Neural cell (in vitro differentiated cells): ENCODE results near the gene NAA15.

Experiments
- EP300 ChIP-seq: fragments of 450-650 bp; conservative IDR thresholded peaks from 2 replicates; pipeline ENCODE4 v1.6.1; 2014; ENCODE audit warnings: antibody characterized with exemption, mild to moderate bottlenecking, moderate library complexity; ENCODE audit not compliant: poor library complexity, severe bottlenecking
- EZH2 ChIP-seq: fragments of 200-600, 300-800 bp; shearing (Covaris generic), sonication (generic); IDR thresholded peaks from 2 replicates; pipeline ENCODE4 v1.6.1; 2014; ENCODE audit warnings: antibody characterized with exemption, low read length, borderline replicate concordance, mild to moderate bottlenecking; ENCODE audit not compliant: insufficient read depth, poor library complexity, severe bottlenecking
- SMC3 ChIP-seq: fragments of 450-650 bp; conservative IDR thresholded peaks from 2 replicates; pipeline ENCODE4 v1.6.1; 2014; ENCODE audit warnings: antibody characterized with exemption, mild to moderate bottlenecking, moderate library complexity; ENCODE audit not compliant: poor library complexity
- TF ChIP-seq, protein P1 (sequence below): fragments of 450-650 bp; IDR thresholded peaks from 2 replicates; pipeline ENCODE4 v1.5.1; 2014; ENCODE audit warnings: antibody characterized with exemption, mild to moderate bottlenecking, moderate library complexity; ENCODE audit not compliant: poor library complexity, severe bottlenecking

DNA sequence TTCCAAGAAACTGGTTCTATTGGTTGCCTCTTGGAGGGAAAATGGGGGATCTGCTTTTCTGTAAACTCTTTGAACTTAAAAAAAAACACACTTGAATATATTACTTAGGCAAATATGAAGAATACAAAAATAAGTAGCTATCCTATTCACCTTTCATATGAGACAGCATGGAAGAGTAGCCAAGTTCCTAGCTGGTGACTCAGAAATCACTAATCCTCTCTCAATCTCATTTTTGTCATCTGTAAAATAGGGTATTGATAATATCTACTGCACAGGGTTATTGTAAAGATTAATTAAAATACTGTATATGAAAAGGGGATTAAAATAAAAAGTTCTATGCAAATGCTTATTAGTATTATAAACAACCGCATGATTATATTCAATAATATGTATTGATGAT lies 34.0 kb upstream of the NAA15 start:
- no peak for TF ChIP-seq EP300
- TF ChIP-seq, protein P1, sequence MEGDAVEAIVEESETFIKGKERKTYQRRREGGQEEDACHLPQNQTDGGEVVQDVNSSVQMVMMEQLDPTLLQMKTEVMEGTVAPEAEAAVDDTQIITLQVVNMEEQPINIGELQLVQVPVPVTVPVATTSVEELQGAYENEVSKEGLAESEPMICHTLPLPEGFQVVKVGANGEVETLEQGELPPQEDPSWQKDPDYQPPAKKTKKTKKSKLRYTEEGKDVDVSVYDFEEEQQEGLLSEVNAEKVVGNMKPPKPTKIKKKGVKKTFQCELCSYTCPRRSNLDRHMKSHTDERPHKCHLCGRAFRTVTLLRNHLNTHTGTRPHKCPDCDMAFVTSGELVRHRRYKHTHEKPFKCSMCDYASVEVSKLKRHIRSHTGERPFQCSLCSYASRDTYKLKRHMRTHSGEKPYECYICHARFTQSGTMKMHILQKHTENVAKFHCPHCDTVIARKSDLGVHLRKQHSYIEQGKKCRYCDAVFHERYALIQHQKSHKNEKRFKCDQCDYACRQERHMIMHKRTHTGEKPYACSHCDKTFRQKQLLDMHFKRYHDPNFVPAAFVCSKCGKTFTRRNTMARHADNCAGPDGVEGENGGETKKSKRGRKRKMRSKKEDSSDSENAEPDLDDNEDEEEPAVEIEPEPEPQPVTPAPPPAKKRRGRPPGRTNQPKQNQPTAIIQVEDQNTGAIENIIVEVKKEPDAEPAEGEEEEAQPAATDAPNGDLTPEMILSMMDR = no peak
- TF ChIP-seq EZH2 = no peak
- TF ChIP-seq SMC3 = no peak
